HepG2 (cell line): Measurements from ENCODE around the gene CD28. TPM values are rescaled to one million over a fixed set of nuclear protein-coding genes. Genes with fewer than 3 reads are reported as not detected.

Experiments used
- BATF2 ChIP-seq: sonication (generic); formaldehyde crosslinking; IDR thresholded peaks from 2 replicates; pipeline ENCODE4 v1.8.0; 2022; ENCODE audit warnings: mild to moderate bottlenecking, missing genetic modification reagents, moderate library complexity
- CBX5 ChIP-seq: sonication (generic); formaldehyde crosslinking; IDR thresholded peaks from 2 replicates; pipeline ENCODE4 v1.4.0; 2020; ENCODE audit warnings: missing genetic modification reagents, borderline replicate concordance
- DMTF1 ChIP-seq: sonication (generic); formaldehyde crosslinking; IDR thresholded peaks from 2 replicates; pipeline ENCODE4 v1.4.0; 2020; ENCODE audit warnings: mild to moderate bottlenecking, missing genetic modification reagents
- DRAP1 ChIP-seq: IDR thresholded peaks from 2 replicates; pipeline ENCODE4 v1.6.1; 2016; ENCODE audit warnings: missing genetic modification reagents, missing compliant biosample characterization
- FOXO1 ChIP-seq: sonication (generic); formaldehyde crosslinking; IDR thresholded peaks from 2 replicates; pipeline ENCODE4 v1.4.0; 2020; ENCODE audit warnings: missing genetic modification reagents
- FOXP1 ChIP-seq, 2 experiments: fragments of 450-650 bp in 1 of 2; IDR thresholded peaks; 2 replicates each; pipeline ENCODE4 v1.6.1; 2017 to 2018; ENCODE audit warnings: antibody characterized with exemption in 1 of 2
- HNRNPUL1 ChIP-seq: fragments of 200-400 bp; formaldehyde crosslinking; IDR thresholded peaks from 2 replicates; pipeline ENCODE4 v1.6.1; 2017; ENCODE audit warnings: low read depth, mild to moderate bottlenecking, low read length, moderate library complexity
- KAT7 ChIP-seq: IDR thresholded peaks from 2 replicates; pipeline ENCODE4 v1.6.1; 2018; ENCODE audit warnings: borderline replicate concordance, missing compliant biosample characterization
- MAZ ChIP-seq, 2 experiments: sonication (generic) in 1 of 2; formaldehyde crosslinking in 1 of 2; IDR thresholded peaks; 2 replicates each; pipeline versions ENCODE4 v1.5.0 to v1.6.1; 2012 to 2020; ENCODE audit warnings: low read depth in 2 of 2, mild to moderate bottlenecking in 2 of 2, borderline replicate concordance in 1 of 2, improper control_type of control experiment in 1 of 2, low read length in 1 of 2, missing genetic modification reagents in 1 of 2, moderate library complexity in 1 of 2
- NR2F2 ChIP-seq: IDR thresholded peaks from 2 replicates; pipeline ENCODE4 v1.6.1; 2012; ENCODE audit warnings: low read depth, inconsistent platforms, borderline replicate concordance
- NR2F6 ChIP-seq, 2 experiments: IDR thresholded peaks; 2 replicates each; pipeline ENCODE4 v1.6.1; 2016; ENCODE audit warnings: antibody characterized with exemption in 1 of 2, mild to moderate bottlenecking in 1 of 2
- SAFB2 ChIP-seq: sonication (generic); formaldehyde crosslinking; IDR thresholded peaks from 2 replicates; pipeline ENCODE4 v1.5.1; 2020; ENCODE audit warnings: missing genetic modification reagents, low read depth, mild to moderate bottlenecking, borderline replicate concordance
- SKI ChIP-seq: fragments of 450-650 bp; IDR thresholded peaks from one replicate; pipeline ENCODE4 v1.6.1; 2018; ENCODE audit warnings: mild to moderate bottlenecking; ENCODE audit not compliant: partially characterized antibody
- SOX13 ChIP-seq, 3 experiments: fragments of 450-650 bp in 1 of 3; sonication (generic) in 1 of 3; formaldehyde crosslinking in 1 of 3; IDR thresholded peaks in 2 of 3; conservative IDR thresholded peaks in 1 of 3; 2 replicates each; pipeline versions ENCODE4 v1.5.0 to v1.6.1; 2016 to 2020; ENCODE audit warnings: antibody characterized with exemption in 1 of 3, mild to moderate bottlenecking in 1 of 3, missing compliant biosample characterization in 1 of 3, missing genetic modification reagents in 1 of 3, moderate library complexity in 1 of 3
- SRF ChIP-seq: IDR thresholded peaks from 2 replicates; pipeline ENCODE4 v1.6.1; 2011; ENCODE audit warnings: mild to moderate bottlenecking, low read depth, low read length, moderate library complexity
- TBX3 ChIP-seq: fragments of 450-650 bp; IDR thresholded peaks from 2 replicates; pipeline ENCODE4 v1.6.1; 2017; ENCODE audit warnings: antibody characterized with exemption, mild to moderate bottlenecking, inconsistent platforms, borderline replicate concordance
- ZNF205 ChIP-seq: IDR thresholded peaks from 2 replicates; pipeline ENCODE4 v1.6.1; 2018; ENCODE audit warnings: missing biosample characterization, missing genetic modification reagents
- ZNF331 ChIP-seq: sonication (generic); formaldehyde crosslinking; IDR thresholded peaks from 2 replicates; pipeline ENCODE4 v1.4.0; 2020; ENCODE audit warnings: missing genetic modification reagents
- ZNF441 ChIP-seq: sonication (generic); formaldehyde crosslinking; IDR thresholded peaks from 2 replicates; pipeline ENCODE4 v1.7.0; 2021; ENCODE audit warnings: missing genetic modification reagents, borderline replicate concordance
- ZNF614 ChIP-seq: IDR thresholded peaks from 2 replicates; pipeline ENCODE4 v1.6.1; 2018; ENCODE audit warnings: missing biosample characterization, missing genetic modification reagents, inconsistent platforms, borderline replicate concordance
- ZNF747 ChIP-seq: sonication (generic); formaldehyde crosslinking; IDR thresholded peaks from 2 replicates; pipeline ENCODE4 v1.8.1; 2023; ENCODE audit warnings: missing genetic modification reagents, mild to moderate bottlenecking, borderline replicate concordance
- ZNF770 ChIP-seq: sonication (generic); formaldehyde crosslinking; IDR thresholded peaks from 2 replicates; pipeline ENCODE4 v1.5.0; 2020; ENCODE audit warnings: mild to moderate bottlenecking, missing genetic modification reagents
- polyA plus RNA-seq, 8 experiments: library from polyadenylated mRNA; depleted of rRNA in 3 of 8; stranded (reverse) in 7 of 8; unstranded in 1 of 8; fragments of >200 nt; fragmentation: Illumina TruSeq in 4 of 8; extraction: Trizol in 4 of 8; gene quantifications; 2 replicates each; pipeline versions ENCODE4 v1.2.1 to v1.2.3, GENCODE V29; 2011 to 2016; ENCODE audit warnings: low read depth in 4 of 8, missing spikeins in 1 of 8, mixed read lengths in 1 of 8; ENCODE audit not compliant: insufficient read depth in 1 of 8
- total RNA-seq, 5 experiments: library from RNA; depleted of rRNA; stranded (reverse); fragments of >200 nt; fragmentation: Illumina TruSeq; extraction: Trizol; gene quantifications; 2 replicates each; pipeline ENCODE4 v1.2.3, GENCODE V29; 2016; ENCODE audit warnings: low read depth in 1 of 5

CD28 gene
- total and polyA plus RNA-seq, 2 of the 13 experiments (the other 11 are each of a cell fraction or from before 2014, with no cell fraction given), result not detected

GRCh38 chr2:203783496-203784203 lies 77.2 kb downstream of the CD28 start (continued):
- TF ChIP-seq DRAP1 (CRISPR knock-in tag), result peak; percentile 23
- peak; percentile 65; the same call in 1 of the 2 replicates for TF ChIP-seq ZNF205
- TF ChIP-seq FOXO1 (CRISPR knock-in tag), result peak; percentile 76
- peak; percentile 74 for TF ChIP-seq SOX13 (IDR thresholded peaks at IDR 0.05)
- peak in 1 of 2 experiments; percentile 81; a peak in 2 of 4 replicates for TF ChIP-seq SOX13 (CRISPR knock-in tag; conservative IDR thresholded peaks at IDR 0.05 in 1 of 2, IDR thresholded peaks at IDR 0.05 in 1 of 2)
- TF ChIP-seq HNRNPUL1, result no peak
- peak; percentile 47; the same call in 1 of the 2 replicates for TF ChIP-seq ZNF614 (CRISPR knock-in tag)
- TF ChIP-seq ZNF770 (CRISPR knock-in tag), result peak; percentile 54
- no peak for TF ChIP-seq DMTF1
- TF ChIP-seq KAT7 (CRISPR knock-in tag), result peak; percentile 56; the same call in 1 of the 2 replicates
- no peak for TF ChIP-seq BATF2
- peak; percentile 71 for TF ChIP-seq ZNF441 (CRISPR knock-in tag)
- TF ChIP-seq NR2F6 (IDR thresholded peaks at IDR 0.05), result peak; percentile 65
- TF ChIP-seq NR2F6 (CRISPR knock-in tag; IDR thresholded peaks at IDR 0.05), result peak; percentile 75
- peak; percentile 57; the same call in 1 of the 2 replicates for TF ChIP-seq SAFB2 (CRISPR knock-in tag)
- peak; percentile 7; the same call in 1 of the 2 replicates for TF ChIP-seq SRF
- peak; percentile 77 for TF ChIP-seq ZNF331 (CRISPR knock-in tag)
- TF ChIP-seq CBX5 (CRISPR knock-in tag), result peak; percentile 81; the same call in 1 of the 2 replicates
- TF ChIP-seq NR2F2, result peak; percentile 75
- TF ChIP-seq SKI, result peak; percentile 36
- TF ChIP-seq MAZ (IDR thresholded peaks at IDR 0.05; ENCODE audit: borderline replicate concordance, low read depth, low read length), result 0 out of 2 replicates have a peak, but pooled peaks have one; percentile 13
- 0 out of 2 replicates have a peak, but pooled peaks have one; percentile 34 for TF ChIP-seq MAZ (CRISPR knock-in tag; IDR thresholded peaks at IDR 0.05; ENCODE audit: low read depth)
- no peak for TF ChIP-seq FOXP1 (IDR thresholded peaks at IDR 0.05)
- TF ChIP-seq FOXP1 (CRISPR knock-in tag; IDR thresholded peaks at IDR 0.05), result peak; percentile 66
- TF ChIP-seq TBX3, result peak; percentile 73
- peak; percentile 76; the same call in 1 of the 2 replicates for TF ChIP-seq ZNF747 (CRISPR knock-in tag)
